CD4-positive, alpha-beta T cell (primary cell): Measurements from ENCODE around the gene CHL1. TPM values are rescaled to one million over a fixed set of nuclear protein-coding genes. Genes with fewer than 3 reads are reported as not detected.

Experiments
- ATAC-seq: fragments of 200-7000 bp; cut with Tn5 transposase; one replicate; pipeline ENCODE4 v1.10.0; 2022; ENCODE audit warnings: mild to moderate bottlenecking; ENCODE audit not compliant: poor library complexity
- CTCF ChIA-PET: fragments of 350-600 bp; sonication (Branson Sonifier 250); formaldehyde crosslinking; loops from one replicate; lab custom pipeline; 2021; ENCODE audit warnings: antibody characterized with exemption, inconsistent platforms; lab: Charles Lee
- POLR2A ChIA-PET: fragments of 350-600 bp; sonication (Branson Sonifier 250); formaldehyde crosslinking; loops from one replicate; lab custom pipeline; 2021; ENCODE audit warnings: antibody characterized with exemption, inconsistent platforms; lab: Charles Lee
- DNase-seq, 14 experiments: peaks; one replicate each; pipeline ENCODE4 v3.0.0-alpha.2; 2013 to 2020; ENCODE audit warnings: mixed read lengths in 2 of 14
- H3K27ac ChIP-seq, 2 donors: one replicate each; pipeline versions ENCODE4 v1.5.1 to v1.7.0; 2013; ENCODE audit warnings: low read length in 2 of 2, low read depth in 1 of 2, mild to moderate bottlenecking in 1 of 2
- H3K27me3 ChIP-seq, 2 experiments: 1 replicate in 1 of 2; 2 replicates in 1 of 2; pipeline versions ENCODE4 v1.6.1 to v1.7.0; 2013; ENCODE audit warnings: low read length in 2 of 2, control low read depth in 1 of 2, mild to moderate bottlenecking in 1 of 2, moderate library complexity in 1 of 2; ENCODE audit not compliant: insufficient read depth in 2 of 2, control insufficient read depth in 1 of 2
- H3K36me3 ChIP-seq: one replicate; pipeline ENCODE4 v1.6.1; 2013; ENCODE audit warnings: low read length, control low read depth; ENCODE audit not compliant: insufficient read depth
- H3K4me1 ChIP-seq: one replicate; pipeline ENCODE4 v1.6.1; 2013; ENCODE audit warnings: low read length, control low read depth; ENCODE audit not compliant: insufficient read depth
- H3K4me3 ChIP-seq: one replicate; pipeline ENCODE4 v1.5.1; 2013; ENCODE audit warnings: mild to moderate bottlenecking, low read length, moderate library complexity
- H3K9me3 ChIP-seq, 2 experiments: 1 replicate in 1 of 2; 2 replicates in 1 of 2; pipeline versions ENCODE4 v1.6.1 to v1.7.0; 2013; ENCODE audit warnings: low read length in 2 of 2, mild to moderate bottlenecking in 2 of 2, control low read depth in 1 of 2, moderate library complexity in 1 of 2; ENCODE audit not compliant: control insufficient read depth in 1 of 2, insufficient read depth in 1 of 2
- H3K27ac Mint-ChIP-seq: one replicate; pipeline ENCODE4 v1.8.0; 2020; ENCODE audit warnings: mixed read lengths
- H3K27me3 Mint-ChIP-seq: one replicate; pipeline ENCODE4 v1.8.0; 2021; ENCODE audit warnings: mixed read lengths
- H3K36me3 Mint-ChIP-seq: one replicate; pipeline ENCODE4 v1.8.0; 2021; ENCODE audit warnings: low read depth, mixed read lengths
- H3K4me1 Mint-ChIP-seq: one replicate; pipeline ENCODE4 v1.8.0; 2021; ENCODE audit warnings: low read depth, mixed read lengths
- H3K4me3 Mint-ChIP-seq: one replicate; pipeline ENCODE4 v1.8.0; 2020; ENCODE audit warnings: mild to moderate bottlenecking, mixed read lengths
- H3K9me3 Mint-ChIP-seq: one replicate; pipeline ENCODE4 v1.8.0; 2020; ENCODE audit warnings: mixed read lengths
- CTCF ChIP-seq: fragments of 200-600 bp; IDR thresholded peaks from one replicate; pipeline ENCODE4 v1.8.0; 2022; ENCODE audit warnings: antibody characterized with exemption, mild to moderate bottlenecking
- intact Hi-C, 2 experiments: fragments of 100-400 bp; cut with DNase I in 1 of 2; cut with micrococcal nuclease in 1 of 2; formaldehyde crosslinking; loops; one replicate each; pipeline versions ENCODE4 v1.15.1 to v1.9.0; 2023 to 2025; cut with DNase I, micrococcal nuclease
- total RNA-seq, 174 experiments: library from RNA in 2 of 174; stranded (reverse) in 2 of 174; gene quantifications; one replicate each; pipeline ENCODE4 v1.2.3 and lab custom pipeline; 2021 to 2026

The CHL1 gene
- total RNA-seq, 2 experiments from 2014 or later, result not detected

- CTCF ChIA-PET, result no interaction called here
- peaks cover 2% of the 10 kb centered on the region for H3K9me3 Mint-ChIP-seq
- H3K4me1 ChIP-seq, result no peaks in the 10 kb centered on the region
- no peak for TF ChIP-seq CTCF
- H3K4me3 Mint-ChIP-seq, result no peak overlapping the region
- POLR2A ChIA-PET, result no interaction called here
- no peaks in the 10 kb centered on the region for H3K36me3 Mint-ChIP-seq
- ATAC-seq (no peak), DNase-seq (no peak)
- no peak overlapping the region for H3K4me3 ChIP-seq
- intact Hi-C loops, result no loop called here
- no peaks in the 10 kb centered on the region for H3K4me1 Mint-ChIP-seq
- no peaks in the 10 kb centered on the region for H3K36me3 ChIP-seq
- no peak overlapping the region for H3K27ac Mint-ChIP-seq
- H3K27me3 Mint-ChIP-seq, result no peaks in the 10 kb centered on the region
- no peaks in the 10 kb centered on the region for H3K27me3 ChIP-seq
- no peaks in the 10 kb centered on the region for H3K9me3 ChIP-seq
- no peak overlapping the region for H3K27ac ChIP-seq
Observed at GRCh38 chr3:291028-291427, 94.5 kb downstream of the CHL1 start.

- H3K27me3 ChIP-seq, result no peaks in the 10 kb centered on the region
Observed at GRCh38 chr3:291646-292436, 95.3 kb downstream of the CHL1 start.

GRCh38 chr3:294096-294495 is 97.5 kb downstream of the CHL1 start:
- H3K27me3 ChIP-seq, result no peaks in the 10 kb centered on the region
- no peak for DNase-seq
- POLR2A ChIA-PET, result no interaction called here
- no peak for ATAC-seq
- Mint-ChIP-seq H3K27ac (no peak overlapping the region), H3K27me3 (no peaks in the 10 kb centered on the region), H3K9me3 (peaks cover 5% of the 10 kb centered on the region), H3K36me3 (no peaks in the 10 kb centered on the region), H3K4me1 (no peaks in the 10 kb centered on the region), H3K4me3 (no peak overlapping the region)
- intact Hi-C loops, result no loop called here
- TF ChIP-seq CTCF, result no peak
- H3K4me3 ChIP-seq, result no peak overlapping the region
- H3K36me3 ChIP-seq, result no peaks in the 10 kb centered on the region
- H3K9me3 ChIP-seq, result no peaks in the 10 kb centered on the region
- no peak overlapping the region for H3K27ac ChIP-seq
- no peaks in the 10 kb centered on the region for H3K4me1 ChIP-seq
- CTCF ChIA-PET, result no interaction called here

More at GRCh38 chr3:291646-292436, 95.3 kb downstream of the CHL1 start:
- Mint-ChIP-seq H3K9me3 (peaks cover 2% of the 10 kb centered on the region), H3K27me3 (no peaks in the 10 kb centered on the region), H3K27ac (no peak overlapping the region), H3K4me3 (no peak overlapping the region), H3K4me1 (no peaks in the 10 kb centered on the region), H3K36me3 (no peaks in the 10 kb centered on the region)
- no peak overlapping the region for H3K27ac ChIP-seq
- no peak overlapping the region for H3K4me3 ChIP-seq
- no peaks in the 10 kb centered on the region for H3K36me3 ChIP-seq
- intact Hi-C loops, result no loop called here
- ATAC-seq, result no peak
- no peaks in the 10 kb centered on the region for H3K9me3 ChIP-seq
- no peaks in the 10 kb centered on the region for H3K4me1 ChIP-seq
- no peak for DNase-seq
- TF ChIP-seq CTCF, result no peak
- CTCF ChIA-PET, result no interaction called here
- POLR2A ChIA-PET, result no interaction called here
